ENCODE measurements around the gene TSSK1B.

The TSSK1B gene

GRCh38 chr5:113387844-113388243 lies 46.9 kb downstream of the TSSK1B start:
- Histone ChIP-seq H4K20me1 (ENCODE audit: low read depth, low read length) (no peaks in the 10 kb centered on the region), H3K36me3 (ENCODE audit: low read length) (no peaks in the 10 kb centered on the region), H3K79me2 (ENCODE audit: insufficient read depth, low read length) (no peaks in the 10 kb centered on the region), H3K9ac (ENCODE audit: low read length) (no peak overlapping the region), H3K4me3 (ENCODE audit: insufficient read depth, low read length, poor library complexity, severe bottlenecking) (no peak overlapping the region), H3K9me2 (replicated peaks; ENCODE audit: insufficient read depth, low read length) (no peaks in the 10 kb centered on the region), H2AFZ (ENCODE audit: low read depth, low read length, severe bottlenecking) (no peak overlapping the region), H3K9me3 (ENCODE audit: insufficient read depth, low read length) (no peaks in the 10 kb centered on the region), H3K27me3 (ENCODE audit: low read length) (no peaks in the 10 kb centered on the region), H3K4me2 (ENCODE audit: low read depth, low read length, poor library complexity, severe bottlenecking) (no peak overlapping the region), H3F3A (ENCODE audit: insufficient read depth) (no peaks in the 10 kb centered on the region), H3K27ac (ENCODE audit: low read depth, low read length) (no peak overlapping the region)
- TF ChIP-seq CTCF (IDR thresholded peaks at IDR 0.05; ENCODE audit: insufficient read depth, low read length, poor library complexity, severe bottlenecking): no peak
- TF ChIP-seq EZH2phosphoT487 (conservative IDR thresholded peaks at IDR 0.05; ENCODE audit: low read length): no peak

DNA sequence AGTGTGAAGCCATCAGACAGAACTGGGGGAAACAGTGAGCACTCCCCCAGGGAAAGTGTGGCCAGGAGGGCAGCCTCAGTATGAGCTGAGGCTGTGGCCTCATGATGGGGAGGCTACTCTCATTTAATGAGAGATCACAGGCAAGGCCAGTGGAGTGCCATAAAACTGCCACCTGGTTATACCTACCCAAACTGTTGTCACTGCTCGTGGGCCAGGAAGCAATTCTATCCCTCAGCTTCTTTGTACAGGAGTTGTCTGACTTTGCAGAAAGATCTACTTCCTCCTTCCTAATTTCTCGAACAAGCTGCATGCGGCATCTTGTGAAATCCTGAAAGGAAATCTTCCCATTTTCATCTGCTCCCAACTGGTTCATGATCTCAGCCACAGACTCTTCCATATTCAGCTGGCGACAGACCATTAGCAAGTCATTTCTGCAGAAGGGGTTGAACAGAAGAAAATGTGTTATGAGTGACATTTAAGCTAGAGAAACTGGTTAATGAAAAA lies 50.0 kb downstream of the TSSK1B start:
- Histone ChIP-seq H2AFZ (ENCODE audit: low read depth, low read length, severe bottlenecking) (no peak overlapping the region), H3K27ac (ENCODE audit: low read depth, low read length) (no peak overlapping the region), H3K9me3 (ENCODE audit: insufficient read depth, low read length) (no peaks in the 10 kb centered on the region), H3K9me2 (replicated peaks; ENCODE audit: insufficient read depth, low read length) (no peaks in the 10 kb centered on the region), H3K4me2 (ENCODE audit: low read depth, low read length, poor library complexity, severe bottlenecking) (no peak overlapping the region), H3K9ac (ENCODE audit: low read length) (no peak overlapping the region), H3K4me3 (ENCODE audit: insufficient read depth, low read length, poor library complexity, severe bottlenecking) (no peak overlapping the region), H3K36me3 (ENCODE audit: low read length) (no peaks in the 10 kb centered on the region), H4K20me1 (ENCODE audit: low read depth, low read length) (no peaks in the 10 kb centered on the region), H3F3A (ENCODE audit: insufficient read depth) (no peaks in the 10 kb centered on the region), H3K27me3 (ENCODE audit: low read length) (no peaks in the 10 kb centered on the region), H3K79me2 (ENCODE audit: insufficient read depth, low read length) (no peaks in the 10 kb centered on the region)
- TF ChIP-seq CTCF (IDR thresholded peaks at IDR 0.05; ENCODE audit: insufficient read depth, low read length, poor library complexity, severe bottlenecking) (no peak), EZH2phosphoT487 (conservative IDR thresholded peaks at IDR 0.05; ENCODE audit: low read length) (no peak)

DNA sequence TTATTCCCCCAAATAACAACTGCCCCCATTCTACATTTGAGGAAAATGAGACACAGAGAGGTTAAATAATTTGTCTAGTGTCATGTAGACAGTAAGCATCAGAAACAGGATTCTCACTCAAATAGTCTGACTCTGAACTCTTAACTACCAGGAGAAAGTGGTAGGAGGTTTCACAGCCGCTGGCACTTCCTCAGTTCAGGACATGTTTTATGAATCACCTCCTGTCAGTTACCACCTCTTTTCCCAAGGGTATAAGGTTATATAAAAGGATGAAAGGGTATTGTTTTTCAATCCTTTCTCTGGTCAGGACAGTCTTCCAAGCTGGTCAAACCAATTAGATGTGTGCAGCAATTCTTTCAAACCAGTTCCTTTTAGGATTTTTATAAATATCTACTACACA lies 52.1 kb downstream of the TSSK1B start:
- Histone ChIP-seq H3K4me2 (ENCODE audit: low read depth, low read length, poor library complexity, severe bottlenecking) (no peak overlapping the region), H3K79me2 (ENCODE audit: insufficient read depth, low read length) (no peaks in the 10 kb centered on the region)
- TF ChIP-seq CTCF (IDR thresholded peaks at IDR 0.05; ENCODE audit: insufficient read depth, low read length, poor library complexity, severe bottlenecking) (no peak), EZH2phosphoT487 (conservative IDR thresholded peaks at IDR 0.05; ENCODE audit: low read length) (no peak)

More for the DNA sequence above, 52.1 kb downstream of the TSSK1B start:
- no peak overlapping the region for H3K9ac ChIP-seq (ENCODE audit: low read length)
- H2AFZ ChIP-seq (ENCODE audit: low read depth, low read length, severe bottlenecking): no peak overlapping the region
- H3K9me2 ChIP-seq (replicated peaks; ENCODE audit: insufficient read depth, low read length): no peaks in the 10 kb centered on the region
- no peaks in the 10 kb centered on the region for H3K36me3 ChIP-seq (ENCODE audit: low read length)
- no peak overlapping the region for H3K27ac ChIP-seq (ENCODE audit: low read depth, low read length)
- no peaks in the 10 kb centered on the region for H3K9me3 ChIP-seq (ENCODE audit: insufficient read depth, low read length)
- H3K27me3 ChIP-seq (ENCODE audit: low read length): no peaks in the 10 kb centered on the region
- no peaks in the 10 kb centered on the region for H4K20me1 ChIP-seq (ENCODE audit: low read depth, low read length)
- no peaks in the 10 kb centered on the region for H3F3A ChIP-seq (ENCODE audit: insufficient read depth)
- no peak overlapping the region for H3K4me3 ChIP-seq (ENCODE audit: insufficient read depth, low read length, poor library complexity, severe bottlenecking)
